Myometrial cell (primary cell): ENCODE measurements around the gene GNB1. TPM values are rescaled to one million over a fixed set of nuclear protein-coding genes. Genes with fewer than 3 reads are reported as not detected.

Experiments
- total RNA-seq: library from RNA; depleted of rRNA; stranded (reverse); fragments of >200 nt; gene quantifications from 2 replicates; pipeline ENCODE4 v1.2.3, GENCODE V29; 2015

GNB1 gene
- total RNA-seq: 135 and 138 TPM in 2 replicates

DNA sequence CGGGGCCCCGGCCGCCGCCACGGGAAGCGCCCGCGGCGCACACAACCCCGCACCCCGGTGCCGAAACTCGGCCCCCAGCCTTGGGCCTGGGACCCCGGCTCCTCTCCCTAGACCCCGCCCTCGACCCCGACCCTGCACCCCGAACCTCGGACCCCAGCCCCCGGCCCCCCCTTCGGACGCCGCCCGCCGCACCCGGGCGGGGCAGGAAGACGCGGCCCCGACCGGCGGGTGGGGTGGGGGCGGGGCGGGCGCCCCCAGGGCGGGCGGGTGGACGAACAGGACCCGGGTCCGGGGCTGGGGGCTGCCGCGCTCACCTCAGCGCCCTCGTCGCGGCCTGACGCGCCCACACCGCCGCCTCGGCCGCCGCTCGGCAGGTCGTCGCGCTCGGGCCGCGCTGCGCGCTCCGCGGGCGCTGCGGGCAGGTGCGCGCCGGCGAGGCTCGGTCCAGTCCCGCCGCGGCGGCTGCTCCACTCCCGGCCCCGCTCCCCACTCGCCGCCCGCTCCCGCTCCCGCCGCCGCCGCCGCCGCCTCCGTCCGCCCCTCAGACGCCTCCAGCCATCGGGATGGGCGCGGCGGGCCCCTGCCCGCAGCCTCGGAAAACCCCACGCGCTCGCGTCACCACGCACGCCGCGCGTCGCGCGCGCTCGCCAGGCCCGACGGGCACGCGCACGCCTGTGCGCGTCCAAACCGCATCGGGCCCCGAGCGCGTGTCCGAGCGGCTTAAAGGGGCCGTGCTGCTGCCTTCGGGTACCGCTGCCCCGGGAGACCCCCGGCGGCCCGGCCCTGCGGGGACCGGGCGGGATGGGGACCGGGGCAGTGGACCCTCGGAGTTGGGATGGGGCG is at the start of gene GNB1:
Gene GNB1, minus strand, starts transcription at position 582 of the 843 bp plus-strand sequence. CDS start 65,634 bp downstream, outside the sequence.

DNA sequence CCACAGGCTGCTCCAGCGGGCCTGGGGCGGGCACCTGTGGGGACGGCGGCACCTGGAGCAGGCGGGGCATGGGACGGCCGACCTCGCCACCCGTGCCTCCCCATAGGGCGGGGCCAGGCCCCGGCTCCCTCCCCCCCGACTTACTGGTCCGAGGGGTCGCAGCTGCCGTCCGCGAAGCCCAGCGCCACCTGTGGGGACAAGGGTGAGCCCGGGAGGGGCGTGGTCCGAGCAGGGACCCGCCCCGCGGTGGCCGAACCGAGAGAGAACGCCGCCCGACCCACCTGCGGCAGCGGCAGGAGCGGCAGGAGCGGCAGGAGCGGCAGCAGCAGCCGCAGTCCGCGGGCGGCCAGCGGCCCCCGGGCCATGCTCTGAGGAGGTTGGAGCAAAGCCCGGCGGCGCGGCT is 28.0 kb upstream of the GNB1 start, which contains the start of gene TMEM52:
Gene TMEM52, minus strand, starts transcription at position 379 of the 403 bp plus-strand sequence. Its CDS starts 14 bp downstream, at position 365.

DNA sequence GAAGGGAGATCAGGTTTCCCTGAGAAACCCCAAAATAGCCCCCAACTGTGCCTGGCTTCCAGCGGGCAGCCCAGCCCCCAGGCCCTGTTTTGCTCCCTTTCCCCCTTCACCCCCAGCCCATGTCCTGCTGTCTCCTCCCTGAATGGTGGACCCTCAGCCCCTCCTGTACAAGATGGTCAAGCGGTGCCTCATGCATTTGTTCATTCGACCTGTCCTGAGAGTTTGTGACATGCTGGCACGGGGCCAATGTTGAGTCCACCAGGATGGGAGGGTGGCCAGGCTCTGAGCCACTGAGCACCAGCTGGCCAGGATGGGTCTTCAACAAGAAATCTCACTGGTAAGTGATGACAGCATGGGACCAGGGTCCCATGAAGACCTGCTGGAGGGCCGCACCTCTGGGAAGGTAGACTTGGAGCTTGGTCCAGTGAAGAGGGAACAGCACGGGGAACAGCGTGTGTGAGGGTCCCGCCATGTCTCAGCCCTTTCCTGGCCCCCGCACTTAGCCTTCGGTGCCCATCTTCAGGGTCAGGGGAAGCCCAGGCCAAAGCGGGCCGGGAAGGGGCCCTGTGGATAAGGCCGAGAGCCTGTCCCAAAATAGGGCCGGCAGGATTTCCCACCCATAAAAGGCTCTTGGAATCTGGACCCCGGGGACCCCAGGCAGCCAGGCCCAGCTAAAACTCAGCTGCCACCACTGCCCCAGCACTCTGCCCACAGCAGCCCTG is 24.2 kb upstream of the GNB1 start, which contains the start of gene CALML6:
Gene CALML6, plus strand, starts transcription at position 290 of the 722 bp plus-strand sequence. Its CDS starts 21 bp downstream, at position 311.

DNA sequence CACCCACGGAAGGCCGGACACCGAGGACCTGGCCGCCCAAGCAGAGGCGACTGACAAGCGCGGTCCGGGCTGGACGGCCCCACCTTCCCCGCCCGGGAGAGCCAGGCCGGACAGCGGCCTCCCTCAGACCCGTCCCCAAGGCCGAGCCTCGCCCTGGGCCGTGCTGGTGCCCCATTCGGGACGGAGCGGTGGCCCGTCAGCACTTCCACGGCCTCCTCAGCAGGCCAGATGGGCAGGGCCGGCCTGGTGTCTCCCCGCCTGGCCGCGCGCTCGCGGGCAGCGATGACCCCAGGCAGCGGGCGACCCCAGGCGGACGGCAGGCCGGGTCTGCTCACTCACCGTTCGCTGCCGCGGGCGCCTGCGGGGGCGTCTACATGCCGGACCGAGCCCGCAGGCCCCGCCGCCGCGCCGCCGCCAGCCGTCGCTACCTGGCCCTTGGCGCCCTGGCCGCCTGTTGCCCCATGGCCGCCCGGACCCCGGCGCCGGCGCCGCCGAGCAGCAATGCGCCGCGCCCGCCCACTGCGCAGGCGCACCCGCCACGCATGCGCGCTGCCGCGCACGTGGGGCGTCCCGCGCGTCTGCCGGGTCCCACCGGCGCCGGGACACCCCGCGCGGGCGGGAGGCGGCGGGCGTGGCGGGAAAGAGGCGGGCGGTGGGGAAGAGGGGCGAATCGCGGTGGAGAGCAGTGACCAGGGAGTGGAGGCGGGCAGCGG is 112.8 kb downstream of the GNB1 start, which contains the start of gene NADK:
Gene NADK, minus strand, starts transcription at position 521 of the 713 bp plus-strand sequence. CDS start 13,064 bp downstream, outside the sequence.

Other genes starting within 250 kb of the GNB1 start
- 9.5 and 11.3 TPM in 2 replicates for gene CDK11B, start 232.1 kb downstream of the GNB1 start, total RNA-seq
- gene SLC35E2B, start 198.3 kb downstream of the GNB1 start, total RNA-seq: 18.2 and 24.6 TPM in 2 replicates
- 6.9 and 11.8 TPM in 2 replicates for gene CDK11A, start 166.7 kb downstream of the GNB1 start, total RNA-seq
- 38.1 and 45.0 TPM in 2 replicates for gene NADK, start 112.6 kb downstream of the GNB1 start, total RNA-seq
- not detected in 2 replicates for gene CALML6, start 24.2 kb upstream of the GNB1 start, total RNA-seq
- gene TMEM52, start 28.2 kb upstream of the GNB1 start, total RNA-seq: not detected in 2 replicates
- gene CFAP74, start 112.7 kb upstream of the GNB1 start, total RNA-seq: not detected in 2 replicates
- not detected in 2 replicates for gene GABRD, start 128.3 kb upstream of the GNB1 start, total RNA-seq
- gene PRKCZ, start 159.3 kb upstream of the GNB1 start, total RNA-seq: 0.86 and 1.4 TPM in 2 replicates